HCT116 (cell line): ENCODE results near the gene PSMG3. TPM values are rescaled to one million over a fixed set of nuclear protein-coding genes. Genes with fewer than 3 reads are reported as not detected.
A peak's percentile ranks its signal among the peaks of the same experiment; 100 is the strongest.

ENCODE experiments used
- ATAC-seq: fragments of 200-7000 bp; cut with Tn5 transposase; 2 replicates; pipeline ENCODE4 v1.9.1; 2020; ENCODE audit warnings: mild to moderate bottlenecking, moderate library complexity
- BruUV-seq: library from RNA; stranded (reverse); fragments of 400-500 nt; replicated peaks from 2 replicates; lab custom pipeline; 2021; lab: Mats Ljungman, UMichigan
- CTCF ChIA-PET: fragments of 300-600 bp; sonication (Branson Sonifier 250); formaldehyde crosslinking; loops from one replicate; lab custom pipeline; 2021; ENCODE audit warnings: antibody characterized with exemption; lab: Charles Lee
- POLR2A ChIA-PET: fragments of 300-600, 350-600 bp; sonication (Branson Sonifier 250); formaldehyde crosslinking; loops from one replicate; lab custom pipeline; 2021; ENCODE audit warnings: antibody characterized with exemption; lab: Charles Lee
- RAD21 ChIA-PET, 2 experiments: fragments of 300-600 bp; sonication (Branson Sonifier 250); formaldehyde crosslinking; loops; one replicate each; lab custom pipeline; 2023; ENCODE audit warnings: low total read pairs in 2 of 2; ENCODE audit not compliant: uncharacterized antibody in 2 of 2, unreplicated experiment in 2 of 2, low non-redundant PET in 1 of 2; lab: Charles Lee
- DNase-seq: peaks from one replicate; pipeline ENCODE4 v3.0.0-alpha.2; 2010; ENCODE audit warnings: low read depth, low spot score
- H2AFZ ChIP-seq: fragments of 200-600 bp; shearing (Covaris generic), sonication (generic); 2 replicates; pipeline ENCODE4 v1.6.1; 2017; ENCODE audit warnings: low read depth, mixed run types, mixed read lengths, antibody characterized with exemption, low read length; ENCODE audit not compliant: poor library complexity, severe bottlenecking
- H3K27ac ChIP-seq: 2 replicates; pipeline ENCODE4 v1.5.1; 2012; ENCODE audit warnings: low read depth, low read length
- H3K27me3 ChIP-seq: fragments of 200-600 bp; sonication (generic); 2 replicates; pipeline ENCODE4 v1.6.1; 2016; ENCODE audit warnings: mixed run types, low read length, mixed read lengths; ENCODE audit not compliant: insufficient read depth
- H3K36me3 ChIP-seq, 2 experiments: fragments of 200-500 bp in 1 of 2; fragments of 200-600 bp in 1 of 2; sonication (Bioruptor generic) in 1 of 2; sonication (generic) in 1 of 2; 2 replicates each; pipeline versions ENCODE4 v1.5.1 to v1.6.1; 2014 to 2016; ENCODE audit warnings: low read length in 2 of 2, inconsistent platforms in 1 of 2, mixed read lengths in 1 of 2, mixed run types in 1 of 2; ENCODE audit not compliant: insufficient read depth in 2 of 2, control insufficient read depth in 1 of 2
- H3K4me1 ChIP-seq, 2 experiments: fragments of 200-600 bp in 1 of 2; sonication (generic) in 1 of 2; 2 replicates each; pipeline versions ENCODE4 v1.5.1 to v1.6.1; 2012 to 2017; ENCODE audit warnings: low read length in 2 of 2, inconsistent platforms in 1 of 2, mild to moderate bottlenecking in 1 of 2, mixed read lengths in 1 of 2, mixed run types in 1 of 2, moderate library complexity in 1 of 2; ENCODE audit not compliant: insufficient read depth in 2 of 2, control insufficient read depth in 1 of 2
- H3K4me2 ChIP-seq: fragments of 200-600 bp; sonication (generic); 2 replicates; pipeline ENCODE4 v1.6.1; 2017; ENCODE audit warnings: mixed run types, low read length, mixed read lengths
- H3K4me3 ChIP-seq, 2 experiments: fragments of 200-600 bp in 1 of 2; sonication (generic) in 1 of 2; replicated peaks in 1 of 2; 2 replicates each; pipeline ENCODE4 v1.5.1; 2011 to 2016; ENCODE audit warnings: low read length in 2 of 2, control low read depth in 1 of 2, low read depth in 1 of 2, mild to moderate bottlenecking in 1 of 2, mixed read lengths in 1 of 2, mixed run types in 1 of 2
- H3K79me2 ChIP-seq: fragments of 200-600 bp; sonication (generic); 2 replicates; pipeline ENCODE4 v1.6.1; 2017; ENCODE audit warnings: mild to moderate bottlenecking, mixed run types, low read length, moderate library complexity, mixed read lengths; ENCODE audit not compliant: insufficient read depth
- H3K9ac ChIP-seq: fragments of 200-600 bp; sonication (generic); 2 replicates; pipeline ENCODE4 v1.6.1; 2016; ENCODE audit warnings: low read length, mixed read lengths
- H3K9me2 ChIP-seq: fragments of 200-600 bp; sonication (generic), shearing (Covaris generic); 2 replicates; pipeline ENCODE4 v1.6.1; 2017; ENCODE audit warnings: mixed run types, mild to moderate bottlenecking, moderate library complexity; ENCODE audit not compliant: insufficient read depth
- H3K9me3 ChIP-seq, 2 experiments: fragments of 200-500 bp in 1 of 2; fragments of 200-600 bp in 1 of 2; sonication (Bioruptor generic) in 1 of 2; sonication (generic) in 1 of 2; 2 replicates each; pipeline ENCODE4 v1.6.1; 2014 to 2017; ENCODE audit warnings: low read length in 2 of 2, mixed read lengths in 2 of 2, inconsistent platforms in 1 of 2, low read depth in 1 of 2, mild to moderate bottlenecking in 1 of 2, mixed run types in 1 of 2, moderate library complexity in 1 of 2; ENCODE audit not compliant: control insufficient read depth in 1 of 2, insufficient read depth in 1 of 2
- H4K20me1 ChIP-seq: fragments of 200-600 bp; sonication (generic), shearing (Covaris generic); 2 replicates; pipeline ENCODE4 v1.6.1; 2017; ENCODE audit warnings: mixed run types, mild to moderate bottlenecking, moderate library complexity; ENCODE audit not compliant: insufficient read depth
- CBX3 ChIP-seq: IDR thresholded peaks from 2 replicates; pipeline ENCODE4 v1.6.1; 2012; ENCODE audit warnings: low read depth
- ELF1 ChIP-seq: IDR thresholded peaks from 2 replicates; pipeline ENCODE4 v1.6.1; 2012; ENCODE audit warnings: low read depth, borderline replicate concordance
- EZH2 ChIP-seq: fragments of 200-600 bp; sonication (generic); IDR thresholded peaks from 2 replicates; pipeline ENCODE4 v1.6.1; 2017; ENCODE audit warnings: antibody characterized with exemption, mixed run types
- EZH2phosphoT487 ChIP-seq: fragments of 200-600 bp; IDR thresholded peaks from 2 replicates; pipeline ENCODE4 v1.6.1; 2018; ENCODE audit warnings: antibody characterized with exemption, borderline replicate concordance
- FOSL1 ChIP-seq: IDR thresholded peaks from 2 replicates; pipeline ENCODE4 v1.6.1; 2012; ENCODE audit warnings: low read depth
- POLR2AphosphoS5 ChIP-seq: IDR thresholded peaks from 2 replicates; pipeline ENCODE4 v1.6.1; 2011; ENCODE audit warnings: mild to moderate bottlenecking, low read depth, low read length, moderate library complexity
- SIN3A ChIP-seq: IDR thresholded peaks from 2 replicates; pipeline ENCODE4 v1.6.1; 2012; ENCODE audit warnings: low read depth
- SP1 ChIP-seq: IDR thresholded peaks from 2 replicates; pipeline ENCODE4 v1.6.1; 2012; ENCODE audit warnings: low read depth
- SRF ChIP-seq: IDR thresholded peaks from 2 replicates; pipeline ENCODE4 v1.6.1; 2012; ENCODE audit warnings: low read depth
- TCF7L2 ChIP-seq: IDR thresholded peaks from 2 replicates; pipeline ENCODE4 v1.7.0; 2011; ENCODE audit warnings: borderline replicate concordance, inconsistent platforms; ENCODE audit not compliant: insufficient read depth, insufficient read length; ENCODE audit errors: extremely low read depth
- ZFX ChIP-seq: fragments of 450-650 bp; IDR thresholded peaks from 2 replicates; pipeline ENCODE4 v1.6.1; 2017
- ZNF274 ChIP-seq: fragments of 200-500 bp; sonication (Bioruptor generic); IDR thresholded peaks from 2 replicates; pipeline ENCODE4 v1.6.1; 2014; ENCODE audit warnings: mild to moderate bottlenecking, low read depth, low read length, inconsistent platforms
- intact Hi-C: fragments of 100-400 bp; cut with micrococcal nuclease; formaldehyde crosslinking; loops from 2 replicates; pipeline ENCODE4 v1.10.0; 2022
- total RNA-seq: library from RNA; stranded (reverse); gene quantifications from one replicate; pipeline ENCODE4 v1.2.1, GENCODE V29; 2021; ENCODE audit not compliant: unreplicated experiment
- TF ChIP-seq, protein P1 (sequence below): IDR thresholded peaks from 2 replicates; pipeline ENCODE4 v1.6.1; 2012
- TF ChIP-seq, protein P2 (sequence below), 3 experiments: fragments of 200-600 bp in 1 of 3; sonication (generic) in 1 of 3; IDR thresholded peaks in 2 of 3; conservative IDR thresholded peaks in 1 of 3; 2 replicates each; pipeline ENCODE4 v1.5.1; 2012 to 2017; ENCODE audit warnings: low read depth in 2 of 3, low read length in 2 of 3, antibody characterized with exemption in 1 of 3, borderline replicate concordance in 1 of 3, control low read depth in 1 of 3, mild to moderate bottlenecking in 1 of 3, mixed read lengths in 1 of 3, mixed run types in 1 of 3, moderate library complexity in 1 of 3; ENCODE audit not compliant: insufficient read depth in 1 of 3
- TF ChIP-seq, protein P3 (sequence below): IDR thresholded peaks from 2 replicates; pipeline ENCODE4 v1.6.1; 2012; ENCODE audit warnings: low read depth

Gene PSMG3
- total RNA-seq, 1 experiment from 2014 or later, result 60.9 TPM

DNA sequence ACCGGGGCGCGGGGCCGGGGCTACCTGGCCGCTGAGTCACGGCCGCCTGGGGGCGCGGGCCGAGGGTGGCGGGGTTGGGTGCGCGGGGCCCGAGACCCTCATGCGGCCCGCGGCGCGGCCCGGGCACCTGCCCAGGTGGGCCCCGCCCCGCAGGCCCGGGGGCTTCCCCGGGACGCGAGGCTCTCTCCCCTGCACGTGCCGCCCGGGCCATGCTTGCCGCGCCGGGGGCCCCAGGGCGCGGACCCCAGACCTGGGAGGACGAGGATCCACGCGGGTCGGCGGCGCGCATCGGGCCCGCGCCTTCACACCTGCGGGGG lies 38.9 kb downstream of the PSMG3 start:
- intact Hi-C loops, result no loop called here
- TF ChIP-seq EZH2 (no peak), ZFX (peak; percentile 65; the same call in 1 of the 2 replicates)
- no peaks in the 10 kb centered on the region; the same call in 1 of the 2 replicates for H4K20me1 ChIP-seq
- H3K9ac ChIP-seq, result peak overlapping the region; percentile 95
- H2AFZ ChIP-seq, result no peak overlapping the region
- peak overlapping the region; percentile 92 for H3K27ac ChIP-seq
- ATAC-seq, result peak; percentile 15
- ChIA-PET CTCF (no interaction called here), RAD21 (no interaction called here), POLR2A (no interaction called here)
- H3K79me2 ChIP-seq, result peaks cover 49% of the 10 kb centered on the region
- peak overlapping the region; percentile 86 for H3K4me2 ChIP-seq
- peak overlapping the region; percentile 78 to 82 for H3K4me3 ChIP-seq
- BruUV-seq, result no TSS peak
- H3K4me1 ChIP-seq, result peaks cover 48 to 80% of the 10 kb centered on the region in 2 experiments
- peaks cover 0 to 2% of the 10 kb centered on the region in 2 experiments; a peak in 2 of 4 replicates for H3K36me3 ChIP-seq
- no peaks in the 10 kb centered on the region for H3K9me3 ChIP-seq
- DNase-seq, result no peak
- H3K9me2 ChIP-seq, result no peaks in the 10 kb centered on the region
- H3K27me3 ChIP-seq, result no peaks in the 10 kb centered on the region

DNA sequence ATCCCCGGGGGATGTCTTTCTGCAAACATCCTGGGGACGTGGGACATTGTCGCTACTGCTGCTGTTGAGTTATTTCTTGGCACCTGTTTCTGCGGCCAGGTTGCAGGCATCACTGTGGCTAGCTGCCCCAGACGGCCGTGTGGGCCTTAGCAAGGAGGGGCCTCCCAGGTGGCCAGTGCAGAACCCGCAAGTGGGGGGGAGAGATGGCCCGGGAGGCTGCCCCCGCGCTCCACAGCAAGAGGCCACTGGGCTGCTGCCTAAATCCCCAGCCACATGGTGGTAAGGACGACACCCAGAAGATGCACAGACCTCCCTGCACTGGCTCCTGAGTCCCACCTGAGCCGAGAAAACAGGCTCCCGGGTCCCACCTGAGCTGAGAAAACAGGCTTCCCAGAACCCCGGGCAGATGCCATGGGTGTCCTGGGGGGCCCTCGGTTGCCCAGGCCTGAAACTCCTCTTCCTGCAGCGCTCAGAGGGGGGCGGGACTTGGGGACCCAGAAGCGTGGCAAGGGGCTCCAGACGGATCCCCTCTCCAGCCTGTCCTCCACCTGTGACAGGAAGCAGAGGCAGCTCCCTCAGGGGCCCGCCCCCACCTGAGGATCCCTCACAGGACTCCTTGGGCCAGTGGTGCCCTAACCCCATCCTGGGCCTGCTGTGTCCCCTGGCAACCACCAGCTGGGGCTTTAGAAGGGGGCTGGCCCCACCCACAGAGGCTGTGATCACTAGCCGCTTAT lies 40.3 kb downstream of the PSMG3 start:
- Histone ChIP-seq H4K20me1 (no peaks in the 10 kb centered on the region; the same call in 1 of the 2 replicates), H3K4me1 (peaks cover 43 to 71% of the 10 kb centered on the region in 2 experiments), H3K27me3 (no peaks in the 10 kb centered on the region), H3K9ac (peak overlapping the region; percentile 59), H3K36me3 (no peaks in the 10 kb centered on the region), H3K27ac (peak overlapping the region; percentile 33; the same call in 1 of the 2 replicates), H3K4me3 (peak overlapping the region; percentile 45 to 52), H3K9me3 (no peaks in the 10 kb centered on the region), H3K79me2 (peaks cover 35% of the 10 kb centered on the region), H2AFZ (peak overlapping the region; percentile 35), H3K4me2 (peak overlapping the region; percentile 79), H3K9me2 (no peaks in the 10 kb centered on the region)
- RAD21 ChIA-PET, result interaction anchor here in 1 of 2 experiments (0.6 kb wide), 1 partner anchor 23 kb away, joined by 4 read pairs; no protein-coding TSS in a partner anchor
- no TSS peak for BruUV-seq
- intact Hi-C loops, result no loop called here
- POLR2A ChIA-PET, result no interaction called here
- CTCF ChIA-PET, result no interaction called here
- no peak for ATAC-seq
- no peak for DNase-seq
- TF ChIP-seq TCF7L2 (no peak), CBX3 (no peak), FOSL1 (no peak), ELF1 (no peak), SIN3A (no peak), POLR2AphosphoS5 (no peak), EZH2phosphoT487 (no peak), ZNF274 (no peak), SRF (no peak), SP1 (no peak)
- TF ChIP-seq, protein P1, sequence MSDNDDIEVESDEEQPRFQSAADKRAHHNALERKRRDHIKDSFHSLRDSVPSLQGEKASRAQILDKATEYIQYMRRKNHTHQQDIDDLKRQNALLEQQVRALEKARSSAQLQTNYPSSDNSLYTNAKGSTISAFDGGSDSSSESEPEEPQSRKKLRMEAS, result no peak
- TF ChIP-seq, protein P2, sequence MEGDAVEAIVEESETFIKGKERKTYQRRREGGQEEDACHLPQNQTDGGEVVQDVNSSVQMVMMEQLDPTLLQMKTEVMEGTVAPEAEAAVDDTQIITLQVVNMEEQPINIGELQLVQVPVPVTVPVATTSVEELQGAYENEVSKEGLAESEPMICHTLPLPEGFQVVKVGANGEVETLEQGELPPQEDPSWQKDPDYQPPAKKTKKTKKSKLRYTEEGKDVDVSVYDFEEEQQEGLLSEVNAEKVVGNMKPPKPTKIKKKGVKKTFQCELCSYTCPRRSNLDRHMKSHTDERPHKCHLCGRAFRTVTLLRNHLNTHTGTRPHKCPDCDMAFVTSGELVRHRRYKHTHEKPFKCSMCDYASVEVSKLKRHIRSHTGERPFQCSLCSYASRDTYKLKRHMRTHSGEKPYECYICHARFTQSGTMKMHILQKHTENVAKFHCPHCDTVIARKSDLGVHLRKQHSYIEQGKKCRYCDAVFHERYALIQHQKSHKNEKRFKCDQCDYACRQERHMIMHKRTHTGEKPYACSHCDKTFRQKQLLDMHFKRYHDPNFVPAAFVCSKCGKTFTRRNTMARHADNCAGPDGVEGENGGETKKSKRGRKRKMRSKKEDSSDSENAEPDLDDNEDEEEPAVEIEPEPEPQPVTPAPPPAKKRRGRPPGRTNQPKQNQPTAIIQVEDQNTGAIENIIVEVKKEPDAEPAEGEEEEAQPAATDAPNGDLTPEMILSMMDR (IDR thresholded peaks at IDR 0.05 in 2 of 3, conservative IDR thresholded peaks at IDR 0.05 in 1 of 3; ENCODE audit: borderline replicate concordance in 1 of 3, insufficient read depth in 1 of 3, low read depth in 2 of 3, low read length in 2 of 3), result no peak
- TF ChIP-seq, protein P3, sequence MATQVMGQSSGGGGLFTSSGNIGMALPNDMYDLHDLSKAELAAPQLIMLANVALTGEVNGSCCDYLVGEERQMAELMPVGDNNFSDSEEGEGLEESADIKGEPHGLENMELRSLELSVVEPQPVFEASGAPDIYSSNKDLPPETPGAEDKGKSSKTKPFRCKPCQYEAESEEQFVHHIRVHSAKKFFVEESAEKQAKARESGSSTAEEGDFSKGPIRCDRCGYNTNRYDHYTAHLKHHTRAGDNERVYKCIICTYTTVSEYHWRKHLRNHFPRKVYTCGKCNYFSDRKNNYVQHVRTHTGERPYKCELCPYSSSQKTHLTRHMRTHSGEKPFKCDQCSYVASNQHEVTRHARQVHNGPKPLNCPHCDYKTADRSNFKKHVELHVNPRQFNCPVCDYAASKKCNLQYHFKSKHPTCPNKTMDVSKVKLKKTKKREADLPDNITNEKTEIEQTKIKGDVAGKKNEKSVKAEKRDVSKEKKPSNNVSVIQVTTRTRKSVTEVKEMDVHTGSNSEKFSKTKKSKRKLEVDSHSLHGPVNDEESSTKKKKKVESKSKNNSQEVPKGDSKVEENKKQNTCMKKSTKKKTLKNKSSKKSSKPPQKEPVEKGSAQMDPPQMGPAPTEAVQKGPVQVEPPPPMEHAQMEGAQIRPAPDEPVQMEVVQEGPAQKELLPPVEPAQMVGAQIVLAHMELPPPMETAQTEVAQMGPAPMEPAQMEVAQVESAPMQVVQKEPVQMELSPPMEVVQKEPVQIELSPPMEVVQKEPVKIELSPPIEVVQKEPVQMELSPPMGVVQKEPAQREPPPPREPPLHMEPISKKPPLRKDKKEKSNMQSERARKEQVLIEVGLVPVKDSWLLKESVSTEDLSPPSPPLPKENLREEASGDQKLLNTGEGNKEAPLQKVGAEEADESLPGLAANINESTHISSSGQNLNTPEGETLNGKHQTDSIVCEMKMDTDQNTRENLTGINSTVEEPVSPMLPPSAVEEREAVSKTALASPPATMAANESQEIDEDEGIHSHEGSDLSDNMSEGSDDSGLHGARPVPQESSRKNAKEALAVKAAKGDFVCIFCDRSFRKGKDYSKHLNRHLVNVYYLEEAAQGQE, result no peak
